GM23338 (cell line): Measurements from ENCODE around the gene ZNF646. TPM values are rescaled to one million over a fixed set of nuclear protein-coding genes. Genes with fewer than 3 reads are reported as not detected.

ENCODE experiments used
- ATAC-seq: fragments of 200-7000 bp; cut with Tn5 transposase; 3 replicates; pipeline ENCODE4 v1.9.1; 2020
- DNase-seq: peaks from one replicate; pipeline ENCODE4 v3.0.0-alpha.2; 2015; ENCODE audit warnings: low spot score
- H2AFZ ChIP-seq: fragments of 200-600 bp; sonication (generic); 2 replicates; pipeline ENCODE4 v1.8.0; 2016; ENCODE audit warnings: antibody characterized with exemption, mild to moderate bottlenecking, moderate library complexity
- H3F3A ChIP-seq: fragments of 200-600 bp; sonication (generic); replicated peaks from 2 replicates; pipeline ENCODE4 v1.8.0; 2017; ENCODE audit warnings: antibody characterized with exemption, mixed run types, low read depth
- H3K27ac ChIP-seq: fragments of 200-600 bp; sonication (generic); 2 replicates; pipeline ENCODE4 v1.6.1; 2016; ENCODE audit warnings: low read depth
- H3K27me3 ChIP-seq: fragments of 200-600 bp; sonication (generic); 2 replicates; pipeline ENCODE4 v1.8.0; 2016; ENCODE audit warnings: mild to moderate bottlenecking, mixed run types, moderate library complexity; ENCODE audit not compliant: insufficient read depth
- H3K36me3 ChIP-seq: fragments of 200-600 bp; sonication (generic); 2 replicates; pipeline ENCODE4 v1.8.0; 2016; ENCODE audit warnings: mild to moderate bottlenecking; ENCODE audit not compliant: insufficient read depth
- H3K4me1 ChIP-seq: fragments of 200-600 bp; sonication (generic); 2 replicates; pipeline ENCODE4 v1.8.0; 2016; ENCODE audit warnings: mild to moderate bottlenecking, moderate library complexity; ENCODE audit not compliant: insufficient read depth
- H3K4me2 ChIP-seq: fragments of 200-600 bp; sonication (generic); 2 replicates; pipeline ENCODE4 v1.7.1; 2017; ENCODE audit warnings: mixed run types
- H3K4me3 ChIP-seq: fragments of 200-600 bp; sonication (generic); 2 replicates; pipeline ENCODE4 v1.6.1; 2016; ENCODE audit warnings: mixed run types
- H3K79me2 ChIP-seq: fragments of 200-600 bp; sonication (generic); replicated peaks from 2 replicates; pipeline ENCODE4 v1.8.0; 2017; ENCODE audit warnings: mild to moderate bottlenecking; ENCODE audit not compliant: insufficient read depth
- H3K9me2 ChIP-seq: fragments of 200-600 bp; sonication (generic); 2 replicates; pipeline ENCODE4 v1.8.0; 2017; ENCODE audit not compliant: insufficient read depth
- H4K20me1 ChIP-seq: fragments of 200-600 bp; sonication (generic); replicated peaks from 2 replicates; pipeline ENCODE4 v1.8.0; 2017; ENCODE audit warnings: mild to moderate bottlenecking; ENCODE audit not compliant: insufficient read depth
- H3K27ac Mint-ChIP-seq: 2 replicates; pipeline ENCODE4 v1.8.0; 2020; ENCODE audit warnings: inconsistent platforms, mild to moderate bottlenecking, moderate library complexity, mixed read lengths
- H3K27me3 Mint-ChIP-seq: 3 replicates; pipeline ENCODE4 v1.8.0; 2022; ENCODE audit warnings: low read depth, mild to moderate bottlenecking, moderate library complexity, mixed read lengths, inconsistent platforms; ENCODE audit not compliant: insufficient read depth, poor library complexity
- H3K36me3 Mint-ChIP-seq: 3 replicates; pipeline ENCODE4 v1.8.0; 2021; ENCODE audit warnings: low read depth, mild to moderate bottlenecking, inconsistent platforms, moderate library complexity, mixed read lengths
- H3K4me1 Mint-ChIP-seq: 3 replicates; pipeline ENCODE4 v1.8.0; 2020; ENCODE audit warnings: mild to moderate bottlenecking, inconsistent platforms, mixed read lengths
- H3K4me3 Mint-ChIP-seq: 3 replicates; pipeline ENCODE4 v1.8.0; 2021; ENCODE audit warnings: moderate library complexity, mild to moderate bottlenecking, inconsistent platforms, mixed read lengths
- H3K9me3 Mint-ChIP-seq: 3 replicates; pipeline ENCODE4 v1.8.0; 2020; ENCODE audit warnings: moderate library complexity, mild to moderate bottlenecking, inconsistent platforms, mixed read lengths
- CREB1 ChIP-seq: fragments of 250-450 bp; sonication (Bioruptor Pico); IDR thresholded peaks from 2 replicates; pipeline ENCODE4 v1.5.0; 2020; ENCODE audit warnings: low read depth, mild to moderate bottlenecking, moderate library complexity
- JUNB ChIP-seq: IDR thresholded peaks from one replicate; pipeline ENCODE4 v1.6.1; 2016; ENCODE audit warnings: antibody characterized with exemption; ENCODE audit not compliant: unreplicated experiment
- NANOG ChIP-seq: IDR thresholded peaks from 2 replicates; pipeline ENCODE4 v1.6.1; 2016; ENCODE audit warnings: antibody characterized with exemption, borderline replicate concordance
- POLR2AphosphoS5 ChIP-seq: IDR thresholded peaks from 2 replicates; pipeline ENCODE4 v1.6.1; 2016; ENCODE audit warnings: antibody characterized with exemption, low read depth
- STAT1 ChIP-seq: IDR thresholded peaks from one replicate; pipeline ENCODE4 v1.6.1; 2016; ENCODE audit warnings: antibody characterized with exemption; ENCODE audit not compliant: unreplicated experiment
- ZNF114 ChIP-seq: fragments of 250-450 bp; sonication (Bioruptor Pico); IDR thresholded peaks from 2 replicates; pipeline ENCODE4 v1.5.0; 2020; ENCODE audit warnings: mild to moderate bottlenecking, moderate library complexity
- ZNF462 ChIP-seq: fragments of 250-450 bp; sonication (Bioruptor Pico); IDR thresholded peaks from 2 replicates; pipeline ENCODE4 v1.5.0; 2020; ENCODE audit warnings: mild to moderate bottlenecking, moderate library complexity
- polyA plus RNA-seq: library from polyadenylated mRNA; unstranded; fragments of >200 nt; fragmentation: Nextera tagmentation; extraction: Ambion mirVana; gene quantifications from 2 replicates; pipeline ENCODE4 v1.2.1, GENCODE V29; 2016
- total RNA-seq: library from RNA; depleted of rRNA; stranded (reverse); fragments of >200 nt; shearing (Covaris generic); gene quantifications from 2 replicates; pipeline ENCODE4 v1.2.3, GENCODE V29; 2014
- TF ChIP-seq, protein P1 (sequence below): IDR thresholded peaks from 2 replicates; pipeline ENCODE4 v1.6.1; 2016; ENCODE audit warnings: antibody characterized with exemption
- TF ChIP-seq, protein P2 (sequence below): IDR thresholded peaks from one replicate; pipeline ENCODE4 v1.6.1; 2018; ENCODE audit warnings: antibody characterized with exemption; ENCODE audit not compliant: unreplicated experiment

The ZNF646 gene
- total and polyA plus RNA-seq, 2 experiments from 2014 or later: 6.3 to 29.3 TPM

GRCh38 chr16:31113121-31114120, 39.2 kb downstream of the ZNF646 start (continued):
- TF ChIP-seq ZNF462 (CRISPR knock-in tag) (no peak), JUNB (no peak), CREB1 (no peak), ZNF114 (CRISPR knock-in tag) (no peak), NANOG (no peak)
- TF ChIP-seq, protein P1, sequence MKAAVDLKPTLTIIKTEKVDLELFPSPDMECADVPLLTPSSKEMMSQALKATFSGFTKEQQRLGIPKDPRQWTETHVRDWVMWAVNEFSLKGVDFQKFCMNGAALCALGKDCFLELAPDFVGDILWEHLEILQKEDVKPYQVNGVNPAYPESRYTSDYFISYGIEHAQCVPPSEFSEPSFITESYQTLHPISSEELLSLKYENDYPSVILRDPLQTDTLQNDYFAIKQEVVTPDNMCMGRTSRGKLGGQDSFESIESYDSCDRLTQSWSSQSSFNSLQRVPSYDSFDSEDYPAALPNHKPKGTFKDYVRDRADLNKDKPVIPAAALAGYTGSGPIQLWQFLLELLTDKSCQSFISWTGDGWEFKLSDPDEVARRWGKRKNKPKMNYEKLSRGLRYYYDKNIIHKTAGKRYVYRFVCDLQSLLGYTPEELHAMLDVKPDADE: no peak

DNA sequence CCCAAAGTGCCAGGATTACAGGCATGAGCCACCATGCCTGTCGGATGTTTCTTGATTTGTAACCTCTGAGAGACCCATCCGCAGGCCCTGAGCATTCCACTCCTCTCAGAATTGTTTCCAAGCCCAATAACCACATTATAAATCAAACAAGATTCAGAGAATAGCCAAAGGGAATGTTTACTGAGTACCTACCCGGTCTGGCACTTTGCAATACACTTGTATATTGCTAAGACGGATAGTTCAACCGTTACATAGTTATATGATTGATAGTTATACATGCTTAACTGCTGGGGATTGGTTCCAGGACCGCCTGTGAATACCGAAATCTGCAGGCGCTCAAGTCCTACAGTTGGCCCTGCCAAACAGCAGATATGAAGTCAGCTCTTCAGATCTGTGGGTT, 40.2 kb downstream of the ZNF646 start:
- Mint-ChIP-seq H3K9me3 (peaks cover 2% of the 10 kb centered on the region; the same call in 1 of the 3 replicates), H3K4me3 (no peak overlapping the region; the same call in 2 of the 3 replicates)
- ATAC-seq: no peak
- TF ChIP-seq POLR2AphosphoS5: no peak
- no peak for TF ChIP-seq ZNF114 (CRISPR knock-in tag)
- TF ChIP-seq NANOG: no peak
- TF ChIP-seq CREB1: no peak
- TF ChIP-seq, protein P1: no peak
- TF ChIP-seq JUNB: no peak
- TF ChIP-seq, protein P2, sequence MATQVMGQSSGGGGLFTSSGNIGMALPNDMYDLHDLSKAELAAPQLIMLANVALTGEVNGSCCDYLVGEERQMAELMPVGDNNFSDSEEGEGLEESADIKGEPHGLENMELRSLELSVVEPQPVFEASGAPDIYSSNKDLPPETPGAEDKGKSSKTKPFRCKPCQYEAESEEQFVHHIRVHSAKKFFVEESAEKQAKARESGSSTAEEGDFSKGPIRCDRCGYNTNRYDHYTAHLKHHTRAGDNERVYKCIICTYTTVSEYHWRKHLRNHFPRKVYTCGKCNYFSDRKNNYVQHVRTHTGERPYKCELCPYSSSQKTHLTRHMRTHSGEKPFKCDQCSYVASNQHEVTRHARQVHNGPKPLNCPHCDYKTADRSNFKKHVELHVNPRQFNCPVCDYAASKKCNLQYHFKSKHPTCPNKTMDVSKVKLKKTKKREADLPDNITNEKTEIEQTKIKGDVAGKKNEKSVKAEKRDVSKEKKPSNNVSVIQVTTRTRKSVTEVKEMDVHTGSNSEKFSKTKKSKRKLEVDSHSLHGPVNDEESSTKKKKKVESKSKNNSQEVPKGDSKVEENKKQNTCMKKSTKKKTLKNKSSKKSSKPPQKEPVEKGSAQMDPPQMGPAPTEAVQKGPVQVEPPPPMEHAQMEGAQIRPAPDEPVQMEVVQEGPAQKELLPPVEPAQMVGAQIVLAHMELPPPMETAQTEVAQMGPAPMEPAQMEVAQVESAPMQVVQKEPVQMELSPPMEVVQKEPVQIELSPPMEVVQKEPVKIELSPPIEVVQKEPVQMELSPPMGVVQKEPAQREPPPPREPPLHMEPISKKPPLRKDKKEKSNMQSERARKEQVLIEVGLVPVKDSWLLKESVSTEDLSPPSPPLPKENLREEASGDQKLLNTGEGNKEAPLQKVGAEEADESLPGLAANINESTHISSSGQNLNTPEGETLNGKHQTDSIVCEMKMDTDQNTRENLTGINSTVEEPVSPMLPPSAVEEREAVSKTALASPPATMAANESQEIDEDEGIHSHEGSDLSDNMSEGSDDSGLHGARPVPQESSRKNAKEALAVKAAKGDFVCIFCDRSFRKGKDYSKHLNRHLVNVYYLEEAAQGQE: no peak
- TF ChIP-seq STAT1: no peak

More for the DNA sequence above, 40.2 kb downstream of the ZNF646 start:
- Mint-ChIP-seq H3K27me3 (peaks cover 16% of the 10 kb centered on the region), H3K36me3 (peaks cover 46% of the 10 kb centered on the region), H3K27ac (no peak overlapping the region), H3K4me1 (peaks cover 9% of the 10 kb centered on the region)
- Histone ChIP-seq H3K4me2 (no peak overlapping the region), H3F3A (peaks cover 19% of the 10 kb centered on the region; the same call in 1 of the 2 replicates), H4K20me1 (peaks cover 17% of the 10 kb centered on the region), H3K9me2 (no peaks in the 10 kb centered on the region), H3K27me3 (no peaks in the 10 kb centered on the region), H3K4me3 (no peak overlapping the region), H3K27ac (no peak overlapping the region), H2AFZ (no peak overlapping the region), H3K36me3 (no peaks in the 10 kb centered on the region), H3K4me1 (peaks cover 7% of the 10 kb centered on the region), H3K79me2 (peaks cover 16% of the 10 kb centered on the region)
- no peak for DNase-seq
